K562 (cell line): Measurements from ENCODE around the gene PRAMEF12. TPM values are rescaled to one million over a fixed set of nuclear protein-coding genes. Genes with fewer than 3 reads are reported as not detected.
"Not testable (repeated sequence)": the region's sequence is repeated elsewhere in the genome, so short reads cannot be mapped to it uniquely, and the experiment has no call there.

Experiments used
- ATAC-seq: fragments of 200-7000 bp; cut with Tn5 transposase; 3 replicates; pipeline ENCODE4 v1.9.1; 2020; ENCODE audit warnings: moderate library complexity
- BruUV-seq: library from RNA; stranded (reverse); fragments of 400-500 nt; replicated peaks from 2 replicates; lab custom pipeline; 2021; lab: Mats Ljungman, UMichigan
- CTCF ChIA-PET: fragments of 300-600 bp; formaldehyde crosslinking; extraction: SDS; loops from one replicate; lab custom pipeline; 2021; ENCODE audit warnings: low intra/inter-chr PET ratio; lab: Yijun Ruan, JAX
- POLR2A ChIA-PET: fragments of 300-600, 350-650 bp; sonication (Branson Sonifier 250); formaldehyde crosslinking; extraction: SDS; loops from one replicate; lab custom pipeline; 2021; ENCODE audit warnings: antibody characterized with exemption, inconsistent platforms; lab: Yijun Ruan, JAX
- DNase-seq, 4 experiments: peaks; one replicate each; pipeline versions ENCODE4 v3.0.0 to v3.0.0-alpha.2; 2011 to 2018; ENCODE audit warnings: low spot score in 3 of 4, mixed read lengths in 3 of 4; ENCODE audit errors: extremely low read depth in 1 of 4
- FAIRE-seq: peaks from 2 replicates; lab custom pipeline; 2011; peaks lifted over from hg19 to GRCh38; lab: Jason Lieb, UNC
- H2AFZ ChIP-seq: 2 replicates; pipeline ENCODE4 v1.6.0; 2011; ENCODE audit warnings: low read depth, low read length, control low read depth, inconsistent platforms
- H3K27ac ChIP-seq: fragments of 200-600 bp; 3 replicates; pipeline ENCODE4 v1.8.0; 2011; ENCODE audit warnings: low read depth, mild to moderate bottlenecking, control low read depth, inconsistent platforms, low read length, moderate library complexity, mixed read lengths; ENCODE audit errors: extremely low read depth
- H3K27me3 ChIP-seq, 2 experiments: fragments of 300-600 bp in 1 of 2; 2 replicates in 1 of 2; 3 replicates in 1 of 2; pipeline versions ENCODE4 v1.6.0 to v1.8.0; 2011; ENCODE audit warnings: inconsistent platforms in 2 of 2, low read length in 2 of 2, mild to moderate bottlenecking in 1 of 2, mixed read lengths in 1 of 2, moderate library complexity in 1 of 2; ENCODE audit not compliant: control insufficient read depth in 2 of 2, insufficient read depth in 2 of 2
- H3K36me3 ChIP-seq: fragments of 300-600 bp; 3 replicates; pipeline ENCODE4 v1.8.0; 2011; ENCODE audit warnings: mild to moderate bottlenecking, low read length, inconsistent platforms; ENCODE audit not compliant: control insufficient read depth, insufficient read depth
- H3K4me1 ChIP-seq, 2 experiments: fragments of 200-600 bp in 1 of 2; replicated peaks in 1 of 2; 2 replicates in 1 of 2; 3 replicates in 1 of 2; pipeline versions ENCODE4 v1.5.1 to v1.8.0; 2011; ENCODE audit warnings: inconsistent platforms in 2 of 2, low read length in 2 of 2, mild to moderate bottlenecking in 1 of 2, mixed read lengths in 1 of 2, moderate library complexity in 1 of 2; ENCODE audit not compliant: control insufficient read depth in 2 of 2, insufficient read depth in 2 of 2
- H3K4me2 ChIP-seq: 2 replicates; pipeline ENCODE4 v1.6.1; 2011; ENCODE audit warnings: low read length, control low read depth, inconsistent platforms, mixed read lengths; ENCODE audit not compliant: insufficient read depth
- H3K4me3 ChIP-seq: fragments of 200-600 bp; sonication (generic), shearing (Covaris generic); 2 replicates; pipeline ENCODE4 v1.5.1; 2016; ENCODE audit warnings: control low read depth, inconsistent platforms
- H3K79me2 ChIP-seq: fragments of 200-600 bp; 3 replicates; pipeline ENCODE4 v1.8.0; 2011; ENCODE audit warnings: low read length, inconsistent platforms; ENCODE audit not compliant: control insufficient read depth, insufficient read depth
- H3K9ac ChIP-seq, 2 experiments: 2 replicates each; pipeline versions ENCODE4 v1.6.0 to v1.6.1; 2011; ENCODE audit warnings: low read depth in 2 of 2, low read length in 2 of 2, control low read depth in 1 of 2, inconsistent platforms in 1 of 2, mild to moderate bottlenecking in 1 of 2, mixed read lengths in 1 of 2; ENCODE audit not compliant: insufficient read depth in 1 of 2
- H3K9me1 ChIP-seq: one replicate; pipeline ENCODE4 v1.6.0; 2011; ENCODE audit warnings: inconsistent platforms, mild to moderate bottlenecking, low read length, moderate library complexity; ENCODE audit not compliant: control insufficient read depth, insufficient read depth
- H3K9me3 ChIP-seq: replicated peaks from 2 replicates; pipeline ENCODE4 v1.5.1; 2011; ENCODE audit warnings: low read depth, low read length, inconsistent platforms; ENCODE audit not compliant: control insufficient read depth, insufficient read depth
- H4K20me1 ChIP-seq: replicated peaks from 2 replicates; pipeline ENCODE4 v1.6.1; 2011; ENCODE audit warnings: low read length, inconsistent platforms, mixed read lengths; ENCODE audit not compliant: control insufficient read depth, insufficient read depth
- CTCF ChIP-seq, 3 experiments: IDR thresholded peaks in 2 of 3; conservative IDR thresholded peaks in 1 of 3; 2 replicates each; pipeline ENCODE4 v1.5.1; 2011 to 2012; ENCODE audit warnings: low read length in 3 of 3, mild to moderate bottlenecking in 3 of 3, control low read depth in 2 of 3, improper control_type of control experiment in 1 of 3, inconsistent platforms in 1 of 3, low read depth in 1 of 3, mixed read lengths in 1 of 3, moderate library complexity in 1 of 3; ENCODE audit not compliant: insufficient read depth in 2 of 3
- RAD21 ChIP-seq, 2 experiments: fragments of 250-450 bp in 1 of 2; fragments of 450-650 bp in 1 of 2; sonication (Bioruptor Pico) in 1 of 2; formaldehyde crosslinking in 1 of 2; IDR thresholded peaks in 1 of 2; conservative IDR thresholded peaks in 1 of 2; 2 replicates each; pipeline versions ENCODE4 v1.4.0 to v1.8.0; 2020 to 2022; ENCODE audit warnings: mild to moderate bottlenecking in 2 of 2, moderate library complexity in 1 of 2
- REST ChIP-seq, 2 experiments: fragments of 450-650 bp; formaldehyde crosslinking in 1 of 2; IDR thresholded peaks; 2 replicates each; pipeline versions ENCODE4 v1.4.0 to v1.6.1; 2014 to 2020; ENCODE audit warnings: mild to moderate bottlenecking in 2 of 2, borderline replicate concordance in 1 of 2, low read depth in 1 of 2
- WGBS: fragments of 100-300 bp; shearing (Covaris generic); methylation state at CpG from one replicate; pipeline ENCODE4 v1.1.6; 2016; ENCODE audit warnings: low coverage, mixed read lengths; ENCODE audit not compliant: insufficient coverage; ENCODE audit errors: missing lambda C conversion rate; 5-methylcytosine and 5-hydroxymethylcytosine counted together
- in situ Hi-C: fragments of 300-500 bp; cut with MboI; formaldehyde crosslinking; loops from 4 replicates; pipeline ENCODE4 v1.15.0; 2018; ENCODE audit warnings: inconsistent platforms, mixed read lengths
- intact Hi-C: fragments of 100-400 bp; cut with micrococcal nuclease; formaldehyde crosslinking; loops from 2 replicates; pipeline ENCODE4 v1.14.2; 2022
- polyA plus RNA-seq, 8 experiments: library from polyadenylated mRNA; depleted of rRNA in 4 of 8; stranded (reverse) in 5 of 8; unstranded in 3 of 8; fragments of >200 nt; fragmentation: Nextera tagmentation in 2 of 8; fragmentation: Illumina TruSeq in 1 of 8; extraction: Ambion mirVana in 2 of 8; extraction: Trizol in 1 of 8; gene quantifications; 2 replicates each; pipeline versions ENCODE4 v1.2.1 to v1.2.3, GENCODE V29; 2011 to 2014; ENCODE audit warnings: inconsistent platforms in 1 of 8, missing spikeins in 1 of 8
- total RNA-seq, 7 experiments: library from RNA; depleted of rRNA in 6 of 7; stranded (reverse); fragments of >200 nt in 6 of 7; fragmentation: Illumina TruSeq in 2 of 7; extraction: Trizol in 2 of 7; gene quantifications; 2 replicates each; pipeline versions ENCODE4 v1.2.1 to v1.2.3, GENCODE V29; 2011 to 2021; ENCODE audit warnings: low replicate concordance in 1 of 7

Gene PRAMEF12
- total and polyA plus RNA-seq, 9 of the 15 experiments (the other 6 are each of a cell fraction or from before 2014, with no cell fraction given) = not detected

GRCh38 chr1:12781488-12781887 lies 8.0 kb downstream of the PRAMEF12 start:
- H4K20me1 ChIP-seq; FAIRE-seq; H2AFZ ChIP-seq; H3K9ac ChIP-seq; H3K4me2 ChIP-seq; H3K36me3 ChIP-seq; H3K9me1 ChIP-seq; DNase-seq; intact Hi-C loops; ATAC-seq; in situ Hi-C loops; H3K79me2 ChIP-seq; BruUV-seq; H3K4me1 ChIP-seq; H3K27ac ChIP-seq; POLR2A ChIA-PET; H3K9me3 ChIP-seq; H3K4me3 ChIP-seq; TF ChIP-seq REST (CRISPR knock-in tag; IDR thresholded peaks at IDR 0.05; ENCODE audit: low read depth): not testable (repeated sequence)
- CTCF ChIA-PET = interaction anchor here (1.0 to 1.1 kb wide), 2 partner anchors 467 to 657 kb away, joined by 3 to 5 read pairs; no protein-coding TSS in a partner anchor
- WGBS = 0% methylated on average over 4 of the region's 5 CpGs
- peaks cover 14 to 22% of the 10 kb centered on the region in 2 experiments; a peak in 4 of 5 replicates for H3K27me3 ChIP-seq
- TF ChIP-seq RAD21 (CRISPR knock-in tag; conservative IDR thresholded peaks at IDR 0.05 in 1 of 2, IDR thresholded peaks at IDR 0.05 in 1 of 2) (peak; percentile 39 to 67), REST (IDR thresholded peaks at IDR 0.05; ENCODE audit: borderline replicate concordance) (peak; percentile 30; the same call in 1 of the 2 replicates), CTCF (IDR thresholded peaks at IDR 0.05 in 2 of 3, conservative IDR thresholded peaks at IDR 0.05 in 1 of 3; ENCODE audit: insufficient read depth in 2 of 3, low read depth in 1 of 3, low read length in 3 of 3) (peak; percentile 22 to 49 (median 45); a peak in 4 of 6 replicates)
